Ascending aorta (tissue), 2 donors: ENCODE data around the gene APOA1. TPM values are rescaled to one million over a fixed set of nuclear protein-coding genes. Genes with fewer than 3 reads are reported as not detected.

Experiments
- DNase-seq, 2 donors: peaks; one replicate each; pipeline ENCODE4 v3.0.0-alpha.2; 2019; ENCODE audit warnings: low spot score in 2 of 2
- H3K27ac ChIP-seq, 2 donors: fragments of 200-600 bp; sonication (generic); one replicate each; pipeline ENCODE4 v1.5.1; 2016 to 2017; ENCODE audit warnings: mild to moderate bottlenecking in 1 of 2
- H3K27me3 ChIP-seq: fragments of 200-600 bp; sonication (generic); one replicate; pipeline ENCODE4 v1.5.1; 2017
- H3K36me3 ChIP-seq, 2 donors: fragments of 200-600 bp; sonication (generic); one replicate each; pipeline ENCODE4 v1.5.1; 2016
- H3K4me1 ChIP-seq, 2 donors: fragments of 200-600 bp; sonication (generic); one replicate each; pipeline ENCODE4 v1.5.1; 2016 to 2017; ENCODE audit warnings: mild to moderate bottlenecking in 1 of 2
- H3K4me3 ChIP-seq, 2 donors: fragments of 200-600 bp; sonication (generic); one replicate each; pipeline ENCODE4 v1.5.1; 2016 to 2017; ENCODE audit warnings: mild to moderate bottlenecking in 1 of 2
- H3K9me3 ChIP-seq, 2 donors: fragments of 200-600 bp; sonication (generic); one replicate each; pipeline ENCODE4 v1.5.1; 2016
- CTCF ChIP-seq, 3 experiments: fragments of 200-600 bp in 2 of 3; fragments of 450-650 bp in 1 of 3; sonication (generic) in 2 of 3; IDR thresholded peaks; one replicate each; pipeline ENCODE4 v1.5.1; 2016 to 2019; ENCODE audit warnings: antibody characterized with exemption in 3 of 3, mild to moderate bottlenecking in 1 of 3, moderate library complexity in 1 of 3
- intact Hi-C: fragments of 100-400 bp; cut with DNase I; formaldehyde crosslinking; loops from one replicate; pipeline ENCODE4 v1.15.1; 2023
- total RNA-seq: library from RNA; depleted of rRNA; stranded (reverse); fragments of >200 nt; gene quantifications from one replicate; pipeline ENCODE4 v1.1.0, GENCODE V29; 2016

Gene APOA1
- total RNA-seq, 1 donor from 2014 or later = 80.3 TPM

DNA sequence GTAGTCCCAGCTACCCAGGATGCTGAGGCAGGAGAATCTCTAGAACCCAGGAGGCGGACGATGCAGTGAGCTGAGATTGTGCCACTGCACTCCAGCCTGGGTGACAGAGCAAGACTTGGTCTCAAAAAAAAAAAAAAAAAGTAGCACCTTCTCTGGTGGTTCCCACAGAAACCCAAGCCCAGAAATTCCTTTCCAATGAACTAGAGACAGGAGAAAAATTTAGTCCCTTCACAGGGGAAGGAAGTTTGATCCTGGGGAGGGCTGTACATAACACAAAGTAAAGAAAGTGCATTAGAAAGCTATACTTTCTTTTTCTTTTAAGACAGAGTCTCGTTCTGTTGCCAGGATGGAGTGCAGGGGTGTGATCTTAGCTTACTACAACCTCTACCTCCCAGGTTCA, 25.5 kb upstream of the APOA1 start:
- Histone ChIP-seq H3K27ac (no peak overlapping the region), H3K36me3 (peaks cover 67 to 93% of the 10 kb centered on the region in 2 donors), H3K4me3 (no peak overlapping the region), H3K27me3 (no peaks in the 10 kb centered on the region), H3K9me3 (no peaks in the 10 kb centered on the region), H3K4me1 (no peaks in the 10 kb centered on the region)
- DNase-seq = no peak
- TF ChIP-seq CTCF (IDR thresholded peaks at IDR 0.05) = no peak
- intact Hi-C loops = no loop called here

- intact Hi-C loops = no loop called here
- no peaks in the 10 kb centered on the region for H3K27me3 ChIP-seq
- no peak for TF ChIP-seq CTCF (IDR thresholded peaks at IDR 0.05)
- DNase-seq = no peak
- peaks cover 63 to 92% of the 10 kb centered on the region in 2 donors for H3K36me3 ChIP-seq
- H3K4me3 ChIP-seq = no peak overlapping the region
- no peaks in the 10 kb centered on the region for H3K4me1 ChIP-seq
- H3K27ac ChIP-seq = no peak overlapping the region
- no peaks in the 10 kb centered on the region for H3K9me3 ChIP-seq
Observed at GRCh38 chr11:116862185-116862584, 24.8 kb upstream of the APOA1 start.

DNA sequence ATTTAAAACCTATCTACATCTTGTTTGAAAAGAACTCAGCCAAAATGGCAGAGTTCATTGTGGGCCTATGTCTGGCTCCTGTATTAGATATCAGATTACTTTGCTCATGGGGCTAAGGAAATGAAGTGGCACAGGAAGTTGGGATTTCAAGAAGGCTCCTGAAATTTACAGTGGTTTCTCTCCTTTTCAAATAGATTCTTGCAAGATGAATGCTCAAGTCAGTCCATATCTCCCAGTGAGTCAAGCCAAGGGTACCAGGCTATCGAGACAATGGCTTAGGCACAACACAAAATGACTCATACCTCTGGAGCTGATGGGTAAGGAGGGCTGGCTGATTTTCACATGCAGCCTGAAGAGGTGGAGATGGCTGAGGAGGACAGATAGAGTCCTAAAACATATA, 24.1 kb upstream of the APOA1 start:
- H3K27me3 ChIP-seq = no peaks in the 10 kb centered on the region
- H3K4me1 ChIP-seq = no peaks in the 10 kb centered on the region
- H3K27ac ChIP-seq = no peak overlapping the region
- DNase-seq = no peak
- no peaks in the 10 kb centered on the region for H3K9me3 ChIP-seq
- no peak overlapping the region for H3K4me3 ChIP-seq
- intact Hi-C loops = no loop called here
- H3K36me3 ChIP-seq = peaks cover 56 to 90% of the 10 kb centered on the region in 2 donors
- TF ChIP-seq CTCF (IDR thresholded peaks at IDR 0.05) = no peak

DNA sequence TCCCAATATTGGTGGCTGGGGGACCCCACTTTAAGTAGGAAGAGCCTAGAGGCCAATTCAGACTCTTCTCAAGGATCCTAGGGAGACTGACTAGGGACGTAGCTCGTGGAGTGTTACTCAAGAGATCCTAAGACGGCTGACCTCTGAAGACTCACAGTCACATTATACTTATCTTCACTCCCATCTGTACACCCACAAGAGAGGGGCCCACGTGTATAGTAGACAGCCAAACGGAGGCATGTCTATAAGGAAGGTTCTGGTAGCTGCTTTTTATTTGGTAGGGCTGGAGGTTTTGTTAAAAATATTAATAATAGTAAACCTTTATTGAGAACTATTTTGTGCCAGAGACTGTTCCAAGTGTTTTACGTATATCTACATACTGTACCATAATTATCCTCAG, 22.9 kb upstream of the APOA1 start:
- Histone ChIP-seq H3K36me3 (peaks cover 49 to 87% of the 10 kb centered on the region in 2 donors), H3K4me1 (no peaks in the 10 kb centered on the region), H3K27me3 (no peaks in the 10 kb centered on the region), H3K27ac (no peak overlapping the region), H3K4me3 (no peak overlapping the region), H3K9me3 (no peaks in the 10 kb centered on the region)
- intact Hi-C loops = no loop called here
- DNase-seq = no peak
- no peak for TF ChIP-seq CTCF (IDR thresholded peaks at IDR 0.05)

DNA sequence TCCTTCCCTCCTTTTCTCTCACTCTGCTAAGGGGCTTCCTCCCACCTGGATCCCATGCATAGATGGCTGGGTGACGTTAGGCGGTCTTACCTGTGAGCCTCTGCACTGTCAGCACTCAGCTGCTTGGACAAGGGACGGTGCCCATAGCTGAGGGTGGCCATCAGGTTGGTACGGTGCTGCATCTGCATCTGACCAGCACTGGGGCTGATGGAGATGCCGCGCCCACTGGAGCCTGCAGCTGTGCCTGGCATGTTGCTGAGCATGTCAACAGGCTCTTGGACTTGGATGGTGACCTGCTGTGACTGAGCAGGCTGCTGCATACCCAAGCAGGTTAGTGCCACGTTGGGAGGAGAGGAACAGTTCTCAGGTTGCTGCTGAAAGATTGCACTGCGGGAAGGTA, 21.8 kb upstream of the APOA1 start:
- no peaks in the 10 kb centered on the region for H3K9me3 ChIP-seq
- no peak overlapping the region for H3K27ac ChIP-seq
- H3K4me1 ChIP-seq = no peaks in the 10 kb centered on the region
- no peak for TF ChIP-seq CTCF (IDR thresholded peaks at IDR 0.05)
- DNase-seq = no peak
- H3K36me3 ChIP-seq = peaks cover 44 to 79% of the 10 kb centered on the region in 2 donors
- intact Hi-C loops = no loop called here
- H3K4me3 ChIP-seq = no peak overlapping the region
- no peaks in the 10 kb centered on the region for H3K27me3 ChIP-seq

DNA sequence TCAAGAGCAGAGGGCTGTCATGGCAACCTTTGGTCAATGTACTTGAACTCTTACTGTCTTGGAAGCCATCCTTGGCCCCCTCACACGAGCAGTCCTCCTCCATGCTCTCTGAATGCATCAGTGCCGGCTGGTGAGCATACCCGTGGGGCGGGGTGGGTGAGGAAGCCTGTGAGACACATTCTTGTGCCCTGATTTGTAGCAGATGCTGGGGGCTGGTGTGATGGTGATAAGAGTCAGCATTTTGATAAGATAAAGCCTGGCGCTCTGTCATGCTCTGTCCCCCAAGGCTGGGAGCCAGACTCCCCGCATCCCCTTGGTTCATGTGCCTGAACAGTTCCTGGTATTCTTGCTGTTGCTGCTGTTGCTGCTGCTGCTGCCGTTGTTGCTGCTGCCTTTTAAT, 20.5 kb upstream of the APOA1 start:
- no peaks in the 10 kb centered on the region for H3K4me1 ChIP-seq
- H3K9me3 ChIP-seq = no peaks in the 10 kb centered on the region
- H3K36me3 ChIP-seq = peaks cover 44 to 67% of the 10 kb centered on the region in 2 donors
- DNase-seq = no peak
- no peak overlapping the region for H3K27ac ChIP-seq
- TF ChIP-seq CTCF (IDR thresholded peaks at IDR 0.05) = no peak
- H3K27me3 ChIP-seq = no peaks in the 10 kb centered on the region
- intact Hi-C loops = no loop called here
- no peak overlapping the region for H3K4me3 ChIP-seq
